ENCODE results near the gene TANGO2. TPM values are rescaled to one million over a fixed set of nuclear protein-coding genes. Genes with fewer than 3 reads are reported as not detected.

Gene TANGO2
- total and polyA plus RNA-seq, 12 donors = 25.1 to 87.0 (median 43.5) TPM

- no peaks in the 10 kb centered on the region for H3K9me3 ChIP-seq (replicated peaks in 1 of 3)
- H3K4me1 ChIP-seq (replicated peaks in 1 of 2) = peaks cover 10 to 14% of the 10 kb centered on the region in 2 donors
- peak overlapping the region in 3 of 5 donors; percentile 51 to 52 (median 52) for H3K27ac ChIP-seq
- TF ChIP-seq CTCF (IDR thresholded peaks at IDR 0.05) (no peak), POLR2A (IDR thresholded peaks at IDR 0.05) (no peak)
- 64 to 82% (median 77%) methylated on average over 8 to 26 of the region's 26 CpGs for WGBS, 4 donors
- intact Hi-C loops (cut with DNase I) = no loop called here
- H3K36me3 ChIP-seq (replicated peaks in 1 of 2) = peaks cover 0 to 73% of the 10 kb centered on the region in 2 donors
- no peaks in the 10 kb centered on the region for H3K27me3 ChIP-seq
- H3K4me3 ChIP-seq = no peak overlapping the region
- peak in 1 of 7 donors; percentile 17 for DNase-seq
Observed at GRCh38 chr22:20112623-20113511, 92.0 kb downstream of the TANGO2 start.

- Histone ChIP-seq H3K27ac (peak overlapping the region in 1 of 5 donors; percentile 52), H3K4me1 (replicated peaks in 1 of 2) (peaks cover 18 to 22% of the 10 kb centered on the region in 2 donors), H3K4me3 (no peak overlapping the region), H3K36me3 (replicated peaks in 1 of 2) (peaks cover 0 to 64% of the 10 kb centered on the region in 2 donors), H3K9me3 (replicated peaks in 1 of 3) (no peaks in the 10 kb centered on the region), H3K27me3 (no peaks in the 10 kb centered on the region)
- TF ChIP-seq POLR2A (IDR thresholded peaks at IDR 0.05) (no peak), CTCF (IDR thresholded peaks at IDR 0.05) (no peak)
- peak in 1 of 7 donors; percentile 20 for DNase-seq
- intact Hi-C loops (cut with DNase I) = no loop called here
- WGBS, 4 donors = 84 to 93% (median 88%) methylated on average over 8 to 19 of the region's 19 CpGs
Observed at GRCh38 chr22:20113551-20114310, 92.8 kb downstream of the TANGO2 start.

GRCh38 chr22:20114506-20115475, 93.9 kb downstream of the TANGO2 start:
- WGBS, 4 donors = 87 to 91% (median 89%) methylated on average over 14 to 36 of the region's 36 CpGs
- no peak overlapping the region for H3K4me3 ChIP-seq
- no peak overlapping the region for H3K27ac ChIP-seq
- no peaks in the 10 kb centered on the region for H3K27me3 ChIP-seq
- TF ChIP-seq CTCF (IDR thresholded peaks at IDR 0.05) (no peak), POLR2A (IDR thresholded peaks at IDR 0.05) (no peak)
- H3K9me3 ChIP-seq (replicated peaks in 1 of 3) = no peaks in the 10 kb centered on the region
- H3K36me3 ChIP-seq (replicated peaks in 1 of 2) = peaks cover 0 to 63% of the 10 kb centered on the region in 2 donors
- peaks cover 19 to 33% of the 10 kb centered on the region in 2 donors for H3K4me1 ChIP-seq (replicated peaks in 1 of 2)
- intact Hi-C loops (cut with DNase I) = no loop called here
- DNase-seq = peak in 1 of 7 donors; percentile 23

All from adrenal gland (tissue), 12 donors.